Glomerular endothelial cell (primary cell): ENCODE measurements around the gene CORO2A. TPM values are rescaled to one million over a fixed set of nuclear protein-coding genes. Genes with fewer than 3 reads are reported as not detected.
"Not testable (repeated sequence)": the region's sequence is repeated elsewhere in the genome, so short reads cannot be mapped to it uniquely, and the experiment has no call there.

Experiments
- DNase-seq: peaks from one replicate; pipeline ENCODE4 v3.0.0-alpha.2; 2011; ENCODE audit warnings: low read depth, low spot score; ENCODE audit errors: extremely low read depth
- total RNA-seq: library from RNA; depleted of rRNA; stranded (reverse); fragments of >200 nt; gene quantifications from 2 replicates; pipeline ENCODE4 v1.2.3, GENCODE V29; 2015

The CORO2A gene
- total RNA-seq, 1 donor from 2014 or later, result 0.64 TPM

DNA sequence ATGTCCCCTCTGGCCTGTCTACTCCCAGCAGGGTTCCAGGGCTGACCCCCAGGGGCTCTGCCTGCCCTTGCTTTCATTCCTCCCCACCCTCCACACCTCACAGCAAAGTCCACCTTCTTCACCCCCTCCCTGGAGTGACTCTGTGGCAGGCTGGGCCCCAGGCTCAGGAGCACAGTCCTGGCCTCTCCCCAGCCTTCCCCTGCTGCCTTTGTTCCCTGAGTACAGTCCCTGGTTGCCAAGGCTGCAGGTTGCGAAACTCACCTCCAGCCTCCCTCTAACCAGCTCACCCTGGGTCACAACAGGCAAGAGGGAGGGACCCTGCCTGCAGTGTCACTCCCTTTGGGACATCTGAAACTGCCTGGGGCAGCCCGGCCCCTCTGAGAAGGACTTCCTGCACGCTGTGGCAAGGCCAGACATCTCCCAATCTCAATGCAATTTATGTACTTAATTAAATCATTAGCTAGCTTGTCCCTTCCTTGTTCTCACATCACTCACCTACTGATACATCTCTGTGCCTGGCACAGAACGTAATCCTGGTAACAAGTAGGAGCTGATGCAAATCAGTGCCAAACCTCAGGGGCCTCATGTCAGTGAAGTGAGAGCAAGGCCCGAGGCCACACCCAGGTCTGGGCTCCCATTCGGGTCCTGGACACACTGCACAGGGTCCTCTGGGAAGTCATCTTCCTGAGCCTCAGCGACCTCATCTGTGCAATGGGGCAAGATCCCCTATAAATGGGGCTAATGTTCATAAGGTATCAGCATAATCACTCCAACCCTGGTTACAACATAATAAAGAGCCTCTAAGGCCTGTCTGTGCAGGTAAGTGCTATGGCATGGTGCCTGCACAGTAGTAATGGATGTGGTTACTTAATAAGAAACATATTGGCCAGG, 46.1 kb downstream of the CORO2A start:
- DNase-seq, result no peak

DNA sequence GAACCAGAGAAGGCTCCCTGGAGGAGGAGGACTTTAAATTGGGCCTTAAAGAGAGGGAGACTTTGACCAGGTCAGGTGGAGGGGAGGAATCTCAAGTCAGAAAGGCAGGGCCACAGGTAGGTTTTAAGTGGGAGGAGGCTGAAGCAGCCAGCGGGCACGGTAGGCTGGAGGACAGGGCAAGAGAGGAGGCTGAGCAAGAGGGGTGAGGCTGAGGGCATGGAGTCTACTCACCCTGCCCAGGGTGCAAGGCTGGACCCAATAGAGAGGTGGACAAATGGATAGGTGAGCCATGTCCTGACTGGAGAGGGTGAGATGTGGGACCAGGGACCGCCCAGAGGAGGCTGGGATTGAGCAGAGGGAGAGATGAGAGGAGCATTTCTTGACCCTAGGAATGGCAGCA, 47.8 kb downstream of the CORO2A start:
- no peak for DNase-seq

- no peak for DNase-seq
Measured at GRCh38 chr9:98144076-98144475, 48.4 kb downstream of the CORO2A start.

DNA sequence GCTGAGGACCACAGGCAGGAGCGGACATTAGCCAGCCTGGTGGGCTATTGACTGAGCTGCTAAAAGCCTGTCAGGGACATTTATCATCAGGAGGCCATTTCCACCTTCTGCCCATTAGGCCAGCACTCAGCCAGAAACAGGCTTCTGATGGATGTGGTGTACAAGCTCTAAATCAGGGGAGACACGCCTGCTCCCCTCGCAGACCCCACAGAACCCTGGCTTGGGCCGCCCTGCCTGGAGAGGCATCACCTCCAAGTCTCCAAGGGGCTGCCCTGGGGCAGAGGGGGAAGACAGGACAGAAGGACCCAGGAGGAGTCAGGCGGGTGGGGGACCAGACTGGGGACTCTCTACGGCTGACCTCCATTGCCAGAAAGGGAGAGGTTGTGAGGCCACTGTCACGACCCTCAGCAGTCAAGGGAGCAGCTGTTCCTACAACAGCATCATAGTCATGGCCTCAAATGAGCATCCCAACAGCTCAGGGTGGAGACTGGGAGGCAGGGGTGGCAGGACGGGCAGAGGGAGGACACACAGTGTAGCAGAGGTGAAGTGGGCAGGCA, 49.4 kb downstream of the CORO2A start:
- no peak for DNase-seq

GRCh38 chr9:98142182-98142907, 50.1 kb downstream of the CORO2A start:
- DNase-seq, result no peak

- no peak for DNase-seq
Measured at GRCh38 chr9:98140503-98140902, 51.9 kb downstream of the CORO2A start.

GRCh38 chr9:98136489-98136888, 55.9 kb downstream of the CORO2A start:
- no peak for DNase-seq

- DNase-seq, result no peak
Measured at GRCh38 chr9:98135938-98136337, 56.5 kb downstream of the CORO2A start.

DNA sequence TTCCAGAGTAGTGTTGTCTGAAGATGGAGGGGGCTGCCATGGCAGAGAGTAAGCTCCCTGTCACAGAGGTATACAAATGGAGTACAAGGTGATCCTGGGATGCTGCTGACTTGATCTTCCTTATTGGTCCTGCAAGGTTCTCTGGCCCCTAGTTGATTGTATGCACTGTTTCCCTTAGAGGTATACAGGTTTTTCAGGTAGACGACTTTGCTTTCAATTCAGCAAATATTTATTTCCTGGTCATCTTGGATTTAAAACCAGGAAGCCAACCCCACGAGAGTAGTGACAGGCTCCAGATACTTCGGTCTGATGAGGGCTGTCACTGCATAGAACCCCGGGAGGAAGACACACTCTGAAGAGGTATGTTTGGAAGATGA, 56.9 kb downstream of the CORO2A start:
- no peak for DNase-seq

DNA sequence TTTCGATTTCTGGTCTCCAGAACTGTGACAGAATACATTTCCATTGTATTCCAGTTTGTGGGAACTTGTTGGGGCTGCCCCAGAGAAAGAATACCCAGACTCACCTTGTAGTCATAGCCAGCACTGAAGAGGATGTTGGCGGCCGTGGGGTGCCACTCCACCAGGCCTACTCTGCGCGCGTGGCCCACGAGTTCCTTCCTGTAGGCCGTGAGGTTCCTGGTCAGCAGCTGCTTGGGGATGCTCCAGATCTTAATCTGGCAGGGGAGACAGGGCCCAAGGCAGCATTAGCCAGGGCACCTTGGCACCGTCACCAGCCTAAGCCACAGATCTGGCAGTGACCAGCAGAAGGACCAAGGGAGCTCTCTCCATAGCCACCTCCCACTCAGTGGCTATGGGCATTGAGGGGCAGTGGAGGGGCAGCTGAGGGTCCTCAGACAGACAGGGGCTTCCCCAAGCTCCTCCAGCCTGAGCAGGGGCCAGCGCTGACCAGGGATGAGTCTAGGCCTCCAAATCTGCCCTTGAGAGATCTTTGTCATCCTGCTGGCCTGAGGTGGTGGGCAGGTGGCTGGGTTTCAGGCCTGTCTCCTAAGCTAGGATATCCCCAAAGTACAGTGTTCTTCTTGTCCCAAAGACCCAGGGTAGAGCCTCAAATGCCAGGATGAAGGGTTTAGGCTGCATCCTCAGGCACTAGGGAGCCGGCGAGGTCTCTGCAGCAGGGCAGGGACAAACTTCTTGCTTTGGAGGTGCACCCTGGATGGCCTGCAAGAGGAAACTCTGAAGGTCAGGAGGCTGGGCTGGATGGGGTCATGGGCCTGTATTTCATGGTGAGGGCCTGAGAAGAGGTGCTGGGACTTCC, 57.5 kb downstream of the CORO2A start:
- DNase-seq, result no peak

DNA sequence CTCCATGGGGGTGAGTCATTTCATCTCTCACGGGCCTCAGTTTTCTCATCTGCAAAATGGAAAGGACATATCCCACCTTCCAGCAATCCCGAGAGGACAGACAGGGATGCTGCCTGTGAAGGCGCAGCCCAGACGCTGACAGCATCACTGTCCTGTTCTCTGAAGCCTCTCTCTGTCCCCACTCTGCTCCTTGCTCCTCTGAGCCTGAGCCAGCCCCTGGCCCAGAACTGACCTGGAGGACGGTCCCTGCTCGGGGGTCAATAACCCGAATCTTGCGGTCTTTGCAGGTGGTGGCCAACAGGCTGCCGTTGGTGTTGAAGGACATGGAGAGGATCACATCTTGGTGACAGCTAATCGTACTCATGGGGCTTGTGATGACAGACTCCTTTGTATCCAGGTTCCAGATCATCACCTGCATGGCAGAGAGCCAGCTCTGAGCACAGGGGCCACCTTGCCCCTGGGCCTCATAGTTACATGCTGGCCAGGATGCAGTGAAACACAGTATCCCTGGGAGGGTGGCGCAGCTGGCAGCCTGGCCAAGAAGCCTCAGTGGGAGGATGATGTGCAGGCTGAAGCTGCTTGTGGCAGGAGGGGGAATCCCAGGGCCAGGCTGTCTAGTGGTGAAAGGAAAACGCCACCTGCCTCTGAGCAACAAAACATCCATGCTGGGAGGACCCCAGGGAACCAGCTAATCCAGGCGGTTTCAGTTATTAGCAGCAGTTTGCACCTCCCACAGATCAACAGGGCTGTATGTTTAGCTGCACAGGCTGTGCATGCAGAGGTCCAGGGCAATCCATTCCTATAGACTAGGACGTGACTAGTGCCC, 59.4 kb downstream of the CORO2A start:
- no peak for DNase-seq

- DNase-seq, result no peak
Measured at GRCh38 chr9:98132158-98132557, 60.3 kb downstream of the CORO2A start.

DNA sequence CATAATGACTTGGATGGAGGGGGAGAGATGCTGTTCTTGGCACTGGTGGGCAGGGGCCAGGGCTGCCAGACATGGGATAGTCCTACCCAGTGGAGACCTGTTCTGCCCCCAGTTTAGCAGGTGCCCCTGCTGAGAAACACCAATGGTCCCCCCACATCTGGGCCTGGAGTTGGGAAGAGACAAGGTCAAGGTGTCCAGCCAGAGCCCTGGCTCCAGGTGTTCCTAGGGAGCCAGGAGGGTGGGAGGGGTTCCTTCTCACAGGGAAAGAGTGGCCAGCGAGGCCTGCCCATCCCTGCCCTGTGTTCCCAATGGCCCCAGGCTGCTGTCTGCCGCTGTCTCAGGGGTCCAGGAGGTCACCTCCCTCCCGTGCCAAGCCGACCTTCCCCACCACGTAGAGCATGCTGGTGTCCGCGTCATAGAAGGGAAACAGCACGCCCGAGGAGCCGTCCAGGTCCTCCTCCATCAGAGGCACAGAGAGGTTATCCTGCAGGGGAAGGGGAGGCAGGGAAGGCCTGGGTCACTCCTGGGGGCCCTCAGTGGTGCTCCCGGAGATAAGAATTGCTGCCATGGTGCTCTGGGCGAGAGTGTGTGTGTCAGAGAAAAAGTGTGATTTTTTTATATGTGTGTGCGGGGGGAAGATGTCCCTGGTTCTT, 61.7 kb downstream of the CORO2A start:
- DNase-seq, result no peak

DNA sequence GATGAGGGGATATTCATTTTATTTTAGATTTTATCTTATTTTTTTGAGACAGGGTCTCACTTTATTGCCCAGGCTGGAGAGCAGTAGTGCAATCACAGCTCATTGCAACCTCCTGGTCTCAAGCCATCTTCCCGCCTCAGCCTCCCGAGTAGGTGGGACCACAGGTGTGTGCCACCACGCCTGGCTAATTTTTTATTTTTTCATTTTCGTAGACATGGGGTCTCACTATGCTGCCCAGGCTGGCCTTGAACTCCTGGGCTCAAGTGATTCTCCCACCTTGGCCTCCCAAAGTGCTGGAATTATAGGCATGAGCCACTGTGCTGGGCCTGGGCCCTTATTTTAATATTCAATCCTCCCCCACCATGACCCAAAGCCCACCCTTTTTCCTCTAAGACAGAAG, 62.4 kb downstream of the CORO2A start:
- DNase-seq, result not testable (repeated sequence)

DNA sequence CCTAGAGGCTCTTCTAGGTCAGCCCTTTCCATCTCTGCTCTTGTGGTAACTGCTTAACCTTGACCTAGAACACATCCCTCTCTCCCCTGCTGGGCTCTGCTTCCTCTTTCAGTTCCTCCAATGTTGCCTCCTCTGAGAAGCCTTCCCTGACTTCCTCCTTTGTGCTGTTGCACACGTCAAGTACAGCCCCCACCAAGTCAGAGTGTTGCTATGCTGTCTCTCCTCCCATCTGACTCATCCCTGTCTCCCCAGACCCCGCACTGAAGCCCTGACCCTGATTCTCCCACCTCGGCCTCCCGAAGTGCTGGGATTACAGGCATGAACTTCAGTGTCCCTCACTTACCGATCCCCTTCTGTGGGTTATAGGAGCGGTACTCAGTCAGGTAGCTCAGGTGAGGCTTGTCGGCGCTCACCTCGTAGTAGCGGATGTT, 63.0 kb downstream of the CORO2A start:
- no peak for DNase-seq

DNA sequence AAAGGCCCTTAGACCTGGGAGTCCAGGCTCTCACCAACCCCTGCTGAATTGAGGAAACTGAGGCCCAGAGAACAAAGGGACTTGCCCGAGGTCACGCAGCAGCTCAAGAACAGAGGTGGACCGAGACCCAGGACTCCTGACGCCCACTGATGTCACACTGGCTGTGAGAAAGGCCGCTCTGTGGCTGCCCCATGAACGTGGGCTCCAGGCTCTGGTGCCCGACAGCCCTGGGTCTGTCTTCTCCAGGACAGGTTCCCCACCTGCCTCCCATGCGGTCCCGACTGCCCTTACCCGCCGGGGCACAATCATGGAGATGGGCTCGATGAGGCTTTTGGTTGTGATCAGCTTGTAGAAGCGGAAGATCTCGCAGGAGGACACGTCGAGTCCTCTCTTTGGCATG, 64.1 kb downstream of the CORO2A start:
- no peak for DNase-seq

GRCh38 chr9:98127226-98127625, 65.2 kb downstream of the CORO2A start:
- no peak for DNase-seq

- DNase-seq, result no peak
Measured at GRCh38 chr9:98124637-98125426, 67.6 kb downstream of the CORO2A start.

DNA sequence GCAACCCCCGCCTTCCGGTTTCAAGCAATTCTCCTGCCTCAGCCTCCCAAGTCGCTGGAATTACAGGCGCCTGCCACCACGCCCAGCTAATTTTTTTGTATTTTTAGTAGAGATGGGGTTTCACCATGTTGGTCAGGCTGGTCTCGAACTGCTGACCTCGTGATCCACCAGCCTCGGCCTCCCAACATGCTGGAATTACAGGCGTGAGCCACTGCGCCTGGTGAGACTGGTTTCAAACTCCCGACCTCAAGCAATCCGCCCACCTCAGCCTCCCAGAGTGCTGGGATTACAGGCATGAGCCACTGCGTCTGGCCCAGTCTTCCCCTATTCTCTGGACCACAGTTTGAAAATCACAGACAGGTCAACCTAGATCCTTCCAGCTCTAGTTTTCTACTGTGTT, 68.3 kb downstream of the CORO2A start:
- DNase-seq, result not testable (repeated sequence)
